SH-SY5Y (cell line): Measurements from ENCODE around the gene PAXX.

ENCODE experiments used
- GATA2 ChIP-seq: IDR thresholded peaks from 2 replicates; pipeline ENCODE4 v1.6.1; 2011; ENCODE audit warnings: mild to moderate bottlenecking, low read depth, low read length
- GATA3 ChIP-seq: IDR thresholded peaks from 2 replicates; pipeline ENCODE4 v1.6.1; 2011; ENCODE audit warnings: low read depth, mild to moderate bottlenecking, low read length, moderate library complexity

DNA sequence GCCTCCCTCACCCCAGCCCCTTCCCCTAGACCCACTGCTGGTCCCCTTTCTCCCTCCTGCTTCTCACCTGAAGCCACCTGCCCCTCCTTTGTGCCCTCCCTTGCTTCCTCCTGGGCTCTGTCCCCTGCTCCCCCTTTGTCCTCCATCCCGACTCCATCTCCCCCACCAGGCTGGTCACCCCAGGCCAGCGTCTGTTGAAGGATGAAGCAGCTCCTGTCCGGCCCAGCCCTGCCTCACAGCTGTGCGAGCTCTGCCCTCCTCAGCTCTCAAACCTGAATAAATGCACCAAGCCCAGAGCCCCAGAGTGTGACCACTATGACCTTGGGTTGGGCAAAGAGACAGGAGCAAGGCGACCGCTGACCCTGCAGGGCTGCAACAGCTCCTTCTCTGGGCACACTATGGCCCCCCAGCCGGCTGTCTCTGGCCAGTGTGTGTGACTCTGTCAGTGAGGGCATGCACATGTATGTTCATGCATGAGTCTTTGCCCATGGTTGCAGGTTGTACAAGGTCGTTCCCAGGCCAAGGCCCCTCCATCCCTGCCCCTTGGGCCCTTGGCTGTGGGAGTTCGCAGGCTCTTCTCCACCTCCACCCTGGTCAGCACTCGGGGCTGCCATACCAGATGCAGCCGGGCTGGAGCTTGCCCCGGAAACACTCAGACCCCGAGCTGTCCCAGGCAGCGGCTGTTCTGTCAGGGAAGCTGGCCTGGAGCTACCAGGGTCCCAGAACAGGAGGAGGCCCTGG, 36.9 kb upstream of the PAXX start:
- TF ChIP-seq GATA3 (no peak), GATA2 (no peak)
